Activated T-helper 9 cell treated with anti-CD3 and anti-CD28 coated beads, Interleukin-2, amount 50 U/mL, for 16 hours (primary cell): ENCODE data around the gene AGRN.

ENCODE experiments used
- DNase-seq: peaks from one replicate; pipeline ENCODE4 v3.0.0-alpha.2; 2020; ENCODE audit warnings: low read depth

The AGRN gene

DNA sequence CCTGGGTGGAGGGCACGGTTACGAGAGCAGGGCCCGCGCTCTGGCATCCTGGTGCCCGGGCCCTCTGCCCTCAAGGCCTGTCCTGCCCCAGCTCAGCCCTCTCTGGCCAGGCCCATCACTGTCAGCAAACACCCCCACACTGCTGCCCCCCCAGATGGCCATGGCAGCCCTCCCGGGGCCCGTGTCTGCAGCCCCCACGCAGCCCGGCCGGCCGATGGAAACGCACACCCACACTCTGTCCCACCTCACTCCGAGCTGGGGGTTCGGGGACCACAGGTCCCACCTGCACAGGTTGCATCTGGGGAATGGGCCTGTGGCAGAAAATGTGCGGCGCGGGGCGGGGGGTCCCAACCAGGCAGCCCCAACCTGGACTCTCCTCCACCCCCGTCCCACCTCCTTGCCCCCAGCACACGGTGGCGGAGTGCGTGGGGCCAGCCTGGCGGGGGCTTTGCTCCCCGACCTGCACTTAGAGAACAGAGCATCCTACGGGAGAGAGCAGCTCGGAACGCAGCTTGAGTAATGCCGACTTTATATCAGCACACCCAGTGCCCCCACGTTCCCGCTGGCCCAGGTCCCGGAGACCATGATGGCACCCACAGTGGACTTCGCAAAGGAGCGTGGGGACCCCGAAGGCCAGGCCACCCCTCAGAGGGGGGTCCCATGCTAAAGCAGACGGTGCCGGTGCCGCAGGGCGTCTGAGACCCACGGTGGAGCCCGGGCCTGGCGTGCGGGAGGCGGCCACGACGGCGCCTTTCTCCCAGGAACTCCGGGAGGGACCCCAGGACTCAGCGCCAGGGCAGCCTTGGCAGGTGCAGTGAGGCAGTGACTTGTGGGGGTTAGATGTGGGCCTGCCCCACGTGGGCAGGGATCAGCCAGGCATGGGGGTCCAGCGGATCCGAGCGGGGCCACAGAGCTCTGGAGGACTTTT, 61.7 kb downstream of the AGRN start:
- DNase-seq: no peak

DNA sequence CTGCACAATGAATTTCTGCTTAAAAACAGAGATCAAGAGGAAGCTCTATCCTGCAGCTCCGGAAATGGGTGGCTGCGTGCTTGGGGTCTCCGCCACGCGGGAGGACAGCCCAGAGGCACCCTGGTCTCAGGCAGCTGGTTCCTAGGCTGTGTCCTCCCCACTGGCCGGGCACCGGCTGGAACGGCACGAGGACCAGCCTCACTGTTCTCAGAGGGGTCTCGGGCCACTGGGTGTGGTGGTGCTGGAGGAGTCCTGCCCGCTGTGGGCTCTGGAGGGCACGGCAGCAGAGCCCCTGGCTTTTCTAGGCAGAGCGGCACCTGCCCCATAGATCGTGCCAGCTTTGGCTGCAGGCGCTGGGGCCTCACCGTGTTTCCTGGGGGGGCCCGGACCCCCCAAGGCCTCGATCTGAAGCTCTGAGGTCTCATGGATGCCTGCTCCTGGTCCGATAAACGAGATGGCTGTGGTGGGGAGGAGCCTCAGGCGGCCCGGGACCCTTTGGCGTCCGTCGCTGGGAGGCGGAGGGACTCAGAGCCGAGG, 62.4 kb downstream of the AGRN start:
- no peak for DNase-seq

DNA sequence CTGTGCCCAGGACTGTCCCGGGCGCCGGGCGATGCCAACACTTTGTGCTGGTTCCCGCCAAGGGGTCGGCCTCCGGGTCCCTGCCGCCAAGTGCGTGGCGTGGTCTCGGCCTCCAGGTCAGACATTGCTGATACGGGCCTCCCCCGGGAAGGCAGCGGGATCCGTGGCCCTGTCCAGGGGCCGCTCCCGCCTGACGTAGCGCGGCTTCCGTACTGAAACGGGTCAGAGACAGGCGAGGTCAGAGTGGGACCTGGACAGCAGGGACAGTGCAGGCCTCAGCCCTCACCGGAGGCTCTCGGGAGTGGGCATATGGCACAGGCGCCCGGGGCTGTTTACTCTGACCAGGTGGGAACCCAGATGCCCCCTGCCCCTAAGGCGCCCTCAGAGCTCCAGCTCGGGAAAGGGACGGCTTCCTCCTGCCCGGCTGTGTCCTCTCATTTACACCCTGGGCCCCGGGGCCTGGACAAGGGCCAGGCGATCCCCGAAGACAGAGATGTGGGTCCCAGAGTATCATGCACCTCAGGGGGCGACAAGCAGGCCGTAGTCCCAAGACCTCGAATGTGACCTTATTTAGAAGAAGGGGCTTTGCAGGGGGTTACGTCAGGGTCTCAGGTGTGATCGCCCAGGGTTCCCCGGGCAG, 63.0 kb downstream of the AGRN start:
- DNase-seq: no peak

DNA sequence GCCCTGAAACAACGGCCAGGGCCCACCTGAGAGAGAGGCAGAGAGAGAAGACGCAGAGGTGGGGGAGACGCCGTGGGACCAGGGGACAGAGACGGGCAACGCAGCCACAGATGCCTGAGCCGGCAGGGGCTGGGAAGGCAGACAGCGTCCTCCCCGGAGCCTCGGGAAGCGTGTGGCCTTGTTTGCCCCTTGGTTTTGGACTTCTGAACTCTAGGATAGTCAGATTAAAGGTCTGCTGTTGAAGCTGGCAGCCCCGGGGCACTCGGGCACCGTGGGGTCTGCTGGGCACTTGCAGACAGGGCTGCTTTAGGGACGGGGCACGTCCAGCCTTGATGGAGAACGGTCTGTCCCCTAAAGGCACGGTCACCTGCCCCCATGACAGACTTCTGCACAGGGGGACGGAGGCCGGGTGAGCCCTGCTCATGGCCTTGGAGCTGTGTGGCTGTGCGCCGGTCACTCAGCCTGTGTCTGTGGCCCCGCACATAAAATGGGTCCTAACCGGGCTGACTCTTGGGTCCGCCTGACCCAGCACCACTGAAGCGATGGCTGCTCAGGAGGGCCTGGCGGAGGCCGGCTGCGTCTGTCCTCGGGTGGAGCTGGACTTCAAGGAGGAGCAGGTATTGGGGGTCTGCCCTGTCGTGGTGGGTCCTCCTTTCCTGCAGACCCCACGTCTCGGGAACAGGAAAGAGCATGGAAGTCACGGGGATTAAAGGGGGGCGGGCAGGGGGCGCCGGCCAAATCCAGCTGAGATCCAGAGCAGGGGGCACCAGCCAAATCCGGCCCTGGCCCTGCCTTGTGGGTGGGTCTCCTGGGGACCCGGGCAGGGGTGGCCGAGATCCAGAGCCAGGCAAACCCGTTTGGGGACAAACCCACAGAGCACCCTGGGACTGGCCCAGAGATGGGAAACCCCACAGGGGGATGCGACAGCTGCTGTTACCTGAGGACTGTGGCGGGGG, 63.8 kb downstream of the AGRN start:
- no peak for DNase-seq

DNA sequence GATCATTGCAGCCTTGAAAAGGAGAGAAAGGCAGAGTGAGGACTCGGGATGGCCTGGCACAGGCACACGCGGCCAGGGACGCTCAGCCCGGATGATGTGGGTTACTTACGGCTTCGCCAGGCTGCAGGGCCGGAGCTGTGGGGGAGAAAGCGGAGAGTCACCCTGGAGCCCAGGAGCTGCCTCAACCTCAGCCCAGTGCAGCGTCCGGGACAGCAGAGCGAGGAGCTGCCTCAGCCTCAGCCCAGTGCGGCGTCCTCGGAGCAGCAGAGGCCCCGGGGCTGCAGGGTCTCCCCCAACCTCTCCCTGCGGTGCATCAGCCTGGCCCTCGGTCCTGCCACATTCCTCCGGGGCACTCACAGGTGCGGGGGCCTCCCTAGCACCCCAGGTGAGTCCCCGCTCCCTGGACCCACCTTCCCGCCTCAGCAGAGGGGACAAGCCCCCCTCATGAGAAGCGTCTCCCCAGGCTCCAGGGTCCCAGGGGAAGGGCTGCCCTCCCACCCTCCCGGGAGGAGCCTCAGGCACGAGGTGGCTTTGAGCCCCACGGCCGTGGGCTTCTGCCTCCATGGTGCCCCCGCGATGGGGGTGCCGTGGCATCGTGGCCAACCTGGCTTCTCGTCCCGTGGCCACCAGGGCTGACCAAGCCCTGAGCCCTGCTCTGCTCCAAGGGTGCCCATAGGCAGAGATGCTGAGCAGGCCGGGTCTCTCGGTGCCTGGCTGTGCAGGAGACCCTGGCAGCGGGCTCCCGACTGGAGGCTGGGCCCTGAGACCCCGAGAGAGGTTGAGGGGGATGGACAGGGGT, 64.7 kb downstream of the AGRN start:
- DNase-seq: no peak

DNA sequence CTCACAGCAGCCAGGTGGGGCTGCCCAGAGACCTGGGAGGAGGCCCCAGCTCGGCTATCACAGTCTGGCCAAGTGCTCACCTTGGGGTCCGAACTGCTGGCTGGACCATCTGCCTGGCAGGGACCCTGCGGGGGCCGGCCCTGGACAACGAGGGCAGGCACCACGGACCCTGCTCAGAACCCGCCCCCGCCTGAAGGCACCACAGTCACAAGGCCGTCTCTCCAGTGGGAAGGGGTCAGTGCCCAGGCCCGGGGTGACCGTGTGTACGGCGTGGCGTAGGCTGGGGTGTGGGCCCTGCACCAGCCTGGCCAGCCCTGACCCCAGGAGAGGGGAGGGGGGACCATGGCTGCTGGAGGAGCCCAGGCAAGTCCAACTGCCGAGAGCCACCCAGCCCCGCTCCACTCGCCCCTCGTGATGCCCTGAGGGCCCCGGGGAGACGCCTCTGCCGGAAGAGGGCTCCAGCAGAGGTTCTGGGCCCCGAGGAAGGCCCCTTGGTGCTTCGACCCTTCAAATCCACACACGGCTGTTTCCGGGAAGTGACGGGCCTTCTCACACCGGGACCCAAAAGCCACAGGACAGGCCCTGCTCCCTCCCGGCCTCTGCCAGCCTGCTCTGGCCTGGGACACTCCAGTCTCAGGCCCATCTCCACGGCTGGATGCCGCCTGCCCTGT, 65.4 kb downstream of the AGRN start:
- no peak for DNase-seq

DNA sequence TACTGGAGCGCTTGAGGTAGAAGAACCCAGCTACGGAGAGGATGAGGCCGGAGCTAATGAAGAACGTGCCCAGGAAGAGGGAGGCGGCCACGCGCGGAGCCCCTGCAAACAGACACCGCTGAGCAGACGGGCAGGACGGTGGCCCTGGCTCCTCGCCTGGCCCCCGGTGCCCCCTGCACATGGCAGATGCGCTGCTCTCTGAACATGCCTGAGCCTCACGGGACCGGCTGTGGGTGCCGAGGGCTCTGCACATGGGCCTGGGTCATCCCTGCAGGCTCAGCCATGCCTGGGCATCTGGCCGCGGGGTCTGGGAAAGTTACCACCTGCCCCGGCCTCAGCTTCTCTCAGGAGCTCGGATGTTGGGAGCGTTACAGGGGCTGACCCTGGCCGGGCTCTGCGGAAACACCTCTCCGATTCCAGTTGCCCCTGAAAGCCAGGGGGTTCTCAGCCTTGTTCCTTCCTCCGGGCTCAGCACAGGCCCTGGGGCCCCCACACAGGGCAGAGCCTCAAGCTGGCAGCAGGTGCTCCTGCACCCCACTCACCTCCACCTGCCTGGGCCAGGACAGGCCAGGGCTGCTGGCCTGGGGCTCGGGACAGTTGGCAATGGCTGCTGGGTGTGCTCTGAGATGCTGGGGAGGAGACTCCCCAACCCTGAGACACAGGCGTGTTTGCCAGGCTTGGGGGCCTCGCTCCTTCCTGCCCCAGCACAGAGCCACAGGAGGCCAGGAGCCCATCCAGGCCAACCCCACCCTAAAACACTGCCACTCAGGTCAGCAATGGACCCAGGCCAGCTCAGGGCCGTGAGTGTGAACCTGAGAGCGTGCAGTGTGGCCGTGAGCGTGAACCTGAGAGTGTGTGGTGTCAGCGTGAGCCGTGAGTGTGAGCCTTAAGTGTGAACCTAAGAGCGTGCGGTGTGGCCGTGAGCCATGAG, 66.3 kb downstream of the AGRN start:
- no peak for DNase-seq

DNA sequence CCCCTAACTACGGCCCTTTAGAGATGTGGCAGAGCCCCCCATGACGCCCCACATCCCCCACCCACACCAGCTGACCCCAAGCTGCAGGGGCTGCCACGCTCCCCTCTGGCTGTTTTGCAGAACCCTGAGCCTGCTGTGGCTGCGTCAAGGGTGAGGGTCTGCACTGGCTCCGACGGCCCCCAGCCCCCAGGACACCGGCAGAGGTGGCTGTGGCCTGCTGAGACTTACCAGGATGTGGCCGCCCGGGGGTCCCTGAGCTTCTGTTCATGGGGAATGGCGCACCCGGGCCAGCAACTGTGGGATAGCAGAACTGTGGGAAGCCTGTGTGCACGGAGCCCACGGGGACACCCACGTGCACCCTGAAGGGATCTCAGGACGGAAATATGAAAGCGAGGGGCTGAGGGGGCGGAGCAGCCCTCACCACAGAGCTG, 67.0 kb downstream of the AGRN start:
- DNase-seq: no peak

DNA sequence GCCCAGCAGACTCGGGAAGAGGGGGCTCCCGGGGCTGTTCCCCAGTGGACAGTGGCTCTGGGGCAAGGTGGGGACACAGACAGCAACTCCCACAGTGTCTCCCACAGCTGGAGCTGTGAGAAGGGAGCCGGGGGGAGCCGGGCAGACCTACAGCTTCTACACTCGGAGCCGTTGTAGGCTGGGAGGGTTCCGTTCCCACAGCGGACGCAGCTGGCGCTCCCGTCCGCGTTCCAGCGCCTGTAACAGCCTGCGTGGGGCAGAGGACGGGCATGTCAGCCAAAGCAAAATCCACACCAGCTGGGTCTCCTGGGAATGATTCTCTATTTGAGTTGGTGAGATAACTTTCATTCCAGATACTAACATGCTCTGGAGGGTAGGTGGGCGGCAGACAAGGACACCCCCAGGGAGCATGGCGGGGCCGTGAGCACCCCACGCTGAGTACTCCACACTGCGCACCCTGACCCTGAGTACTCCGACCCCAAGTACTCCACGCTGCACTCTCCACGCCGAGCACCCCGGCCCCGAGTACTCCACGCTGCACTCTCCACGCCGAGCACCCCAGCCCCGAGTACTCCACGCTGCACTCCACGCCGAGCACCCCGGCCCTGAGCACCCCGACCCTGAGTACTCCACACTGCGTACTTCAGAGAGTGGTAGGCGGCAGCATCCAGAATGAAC, 67.6 kb downstream of the AGRN start:
- DNase-seq: no peak

DNA sequence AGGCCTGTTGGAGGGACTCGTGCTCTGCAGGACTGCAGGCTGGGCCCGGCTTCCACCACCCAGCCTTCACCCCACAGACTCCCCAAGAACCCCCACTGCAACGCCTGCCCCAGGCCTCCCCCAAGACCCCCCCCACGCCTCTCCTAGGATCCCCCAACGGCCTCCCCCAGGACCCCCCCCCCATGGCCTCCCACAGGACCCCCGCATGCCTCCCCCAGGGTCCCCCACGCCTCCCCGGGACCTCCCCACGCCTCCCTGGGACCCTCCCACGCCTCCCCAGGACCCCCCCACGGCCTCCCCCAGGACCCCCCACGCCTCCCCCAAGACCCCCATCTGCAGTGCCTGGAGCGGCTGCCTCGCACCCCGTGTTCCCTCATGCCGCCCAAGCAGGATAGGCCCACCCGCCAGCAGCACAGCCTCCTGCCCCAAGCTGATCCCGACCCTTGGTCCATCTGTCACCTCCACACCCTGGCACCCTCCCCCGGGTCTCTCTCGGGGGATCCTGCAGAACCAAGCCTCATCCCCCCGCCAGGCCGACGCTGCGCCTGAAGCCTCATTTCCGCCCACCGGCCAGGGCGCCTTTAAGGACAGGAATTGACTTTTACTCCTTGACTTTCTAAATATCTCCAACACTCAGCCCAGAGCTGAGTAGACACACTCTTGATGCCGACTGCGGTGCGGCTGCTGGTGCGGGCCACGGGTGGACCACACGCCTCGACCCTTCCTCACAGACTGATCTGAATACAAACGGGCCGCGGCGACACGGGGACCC, 68.3 kb downstream of the AGRN start:
- DNase-seq: no peak

DNA sequence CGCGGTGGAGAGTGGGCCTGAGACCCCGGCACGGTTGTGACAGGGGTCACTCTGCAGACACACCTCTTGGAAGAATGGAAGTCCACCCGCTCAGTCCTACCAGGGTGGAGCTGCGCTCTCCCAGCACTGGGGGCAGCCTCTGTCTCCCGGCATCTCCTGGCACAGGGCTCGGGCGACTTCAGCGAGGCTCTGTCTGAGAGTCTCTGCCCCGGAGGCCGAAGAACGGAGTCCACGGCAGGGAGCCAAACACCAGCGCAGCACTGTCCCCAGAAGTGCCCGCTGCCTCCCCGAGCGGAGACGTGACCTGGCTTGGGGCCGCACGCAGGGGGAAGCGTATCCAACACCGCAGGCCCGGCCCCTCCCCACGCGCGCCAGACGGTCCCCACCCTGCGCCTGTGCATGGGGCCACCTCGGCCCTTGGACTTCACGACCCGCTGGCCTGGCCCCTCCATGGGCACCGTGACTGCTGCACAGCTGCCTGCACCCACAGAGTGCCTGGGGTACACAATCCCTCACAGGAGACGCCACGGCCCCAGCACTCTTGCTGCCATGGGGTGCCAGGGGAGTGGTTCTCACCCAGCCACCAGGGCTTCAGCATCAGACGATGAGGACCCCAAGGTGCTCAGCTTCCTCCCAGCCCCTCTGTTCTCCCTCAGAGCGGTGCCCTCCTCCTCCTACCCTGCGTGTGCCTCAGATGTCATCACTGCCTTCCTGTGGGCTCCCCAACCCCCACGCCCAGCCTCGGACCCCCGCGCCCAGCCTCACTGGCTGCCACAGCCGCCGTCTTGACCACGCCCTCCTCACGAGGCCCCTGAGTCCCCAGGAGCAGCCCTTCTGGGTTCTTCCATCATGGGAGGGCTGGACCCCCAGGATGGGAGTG, 69.1 kb downstream of the AGRN start:
- no peak for DNase-seq

DNA sequence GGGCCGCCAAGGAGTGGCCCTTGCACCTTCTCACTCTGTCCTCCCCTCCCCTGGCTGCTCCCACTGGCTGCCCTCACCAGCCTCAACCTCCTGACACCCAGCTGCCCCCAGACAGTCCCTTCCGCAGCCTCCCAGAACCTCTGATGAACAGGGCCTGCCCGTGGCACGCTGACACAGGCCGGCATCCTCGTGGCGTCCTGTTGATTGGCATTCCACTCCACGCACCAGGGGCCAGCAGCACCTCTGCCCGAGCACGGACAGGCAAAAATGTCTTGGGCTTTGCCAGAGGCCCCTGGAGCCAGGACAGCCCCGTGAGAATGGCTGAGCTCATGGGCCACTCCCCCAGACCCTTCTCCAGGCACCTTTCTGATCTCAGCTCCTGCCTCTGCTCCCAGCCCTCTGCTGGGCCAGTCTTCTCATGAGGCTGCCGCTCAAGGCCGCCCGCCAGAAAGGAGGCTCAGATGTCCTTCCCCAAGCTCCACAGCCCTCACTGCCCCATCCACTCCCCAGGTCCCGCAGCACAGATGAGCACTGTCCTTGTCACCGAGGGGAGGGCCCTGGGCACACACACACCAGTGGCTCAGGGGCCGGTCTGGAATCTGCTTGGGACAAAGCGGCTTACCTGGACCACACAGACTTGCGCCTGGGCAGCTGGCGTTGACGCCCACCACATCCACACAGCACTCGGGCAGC, 70.0 kb downstream of the AGRN start:
- no peak for DNase-seq

DNA sequence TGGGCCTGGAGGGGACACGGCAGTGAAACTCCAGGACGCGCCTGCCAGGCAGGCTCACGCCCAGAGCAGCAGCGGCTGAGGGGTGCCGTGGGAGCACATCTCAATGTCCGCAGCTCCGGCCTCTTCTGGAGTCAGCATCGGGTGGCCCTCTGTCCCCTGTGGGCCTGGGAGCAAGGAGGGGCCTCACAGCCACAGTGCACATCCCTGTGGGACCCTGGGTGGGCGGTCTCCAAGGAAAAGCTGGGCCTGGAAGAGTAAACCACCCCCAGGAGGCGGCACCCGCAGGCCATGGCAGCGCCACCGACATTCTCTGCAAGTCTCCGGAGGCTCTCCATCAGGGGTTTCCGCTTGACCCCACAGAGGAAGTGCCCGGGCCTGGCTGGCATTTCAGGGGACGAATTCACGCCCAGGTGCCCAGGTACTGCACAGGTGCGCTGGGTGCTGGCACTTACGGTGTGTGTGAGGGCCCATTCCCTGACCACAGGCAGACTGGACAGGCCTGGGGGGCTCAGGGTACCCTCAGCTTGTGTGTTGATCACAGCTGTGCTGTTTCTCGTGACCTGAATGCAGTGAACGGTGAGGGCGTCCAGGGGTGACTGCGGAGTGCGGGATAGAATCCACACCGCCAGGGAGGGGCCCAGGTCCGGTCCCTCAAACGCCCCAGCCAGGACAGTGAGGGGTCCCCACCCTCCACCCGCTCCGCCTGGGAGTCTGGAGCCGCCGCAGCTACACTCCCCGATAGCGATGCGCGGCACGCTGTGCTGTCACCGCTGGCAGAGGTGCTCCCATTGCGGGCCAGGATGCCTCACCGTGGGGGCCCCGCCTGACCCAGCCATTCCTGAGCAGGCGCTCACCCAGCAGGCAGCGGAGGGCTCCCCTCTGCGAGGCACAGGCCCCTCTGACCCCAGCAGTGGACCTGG, 70.8 kb downstream of the AGRN start:
- no peak for DNase-seq

DNA sequence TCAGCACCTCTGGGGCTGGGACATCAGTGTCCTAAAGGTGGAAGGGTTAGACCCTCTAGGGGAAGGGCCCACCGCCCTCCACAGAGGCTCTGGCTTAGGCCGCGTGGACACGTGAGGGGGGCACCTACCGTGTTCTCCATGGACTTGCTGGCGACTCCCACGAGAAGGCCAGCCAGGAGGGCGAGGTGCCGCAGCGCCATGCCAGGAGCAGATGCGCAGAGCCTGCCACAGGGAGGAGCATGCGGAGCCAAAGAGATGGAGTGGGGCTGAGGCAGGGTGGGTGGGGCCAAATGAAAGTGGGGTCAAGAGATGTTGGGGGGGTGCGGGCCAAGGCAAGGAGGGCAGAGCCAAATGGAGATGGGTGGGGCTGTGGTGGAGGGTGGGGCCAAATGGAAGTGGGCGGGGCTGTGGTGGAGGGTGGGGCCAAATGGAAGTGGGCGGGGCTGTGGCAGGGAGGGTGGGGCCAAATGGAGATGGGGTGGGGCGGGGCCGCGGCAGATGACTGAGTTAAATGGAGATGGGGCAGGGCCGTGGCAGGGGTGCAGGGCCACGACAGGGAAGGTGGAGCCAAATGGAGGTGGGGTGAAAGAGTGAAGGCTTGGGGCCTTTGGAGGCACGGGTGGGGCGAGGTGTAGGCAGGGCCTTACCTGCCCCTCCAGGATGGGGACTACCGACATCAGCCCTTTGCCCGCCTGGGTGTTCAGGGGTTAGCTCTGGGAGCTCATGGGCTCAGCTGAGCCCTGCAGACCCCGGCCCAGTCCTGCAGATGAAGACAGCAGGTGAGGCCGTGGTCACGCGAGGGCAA, 71.6 kb downstream of the AGRN start:
- no peak for DNase-seq
